ENCODE results near the gene ARL15.

DNA sequence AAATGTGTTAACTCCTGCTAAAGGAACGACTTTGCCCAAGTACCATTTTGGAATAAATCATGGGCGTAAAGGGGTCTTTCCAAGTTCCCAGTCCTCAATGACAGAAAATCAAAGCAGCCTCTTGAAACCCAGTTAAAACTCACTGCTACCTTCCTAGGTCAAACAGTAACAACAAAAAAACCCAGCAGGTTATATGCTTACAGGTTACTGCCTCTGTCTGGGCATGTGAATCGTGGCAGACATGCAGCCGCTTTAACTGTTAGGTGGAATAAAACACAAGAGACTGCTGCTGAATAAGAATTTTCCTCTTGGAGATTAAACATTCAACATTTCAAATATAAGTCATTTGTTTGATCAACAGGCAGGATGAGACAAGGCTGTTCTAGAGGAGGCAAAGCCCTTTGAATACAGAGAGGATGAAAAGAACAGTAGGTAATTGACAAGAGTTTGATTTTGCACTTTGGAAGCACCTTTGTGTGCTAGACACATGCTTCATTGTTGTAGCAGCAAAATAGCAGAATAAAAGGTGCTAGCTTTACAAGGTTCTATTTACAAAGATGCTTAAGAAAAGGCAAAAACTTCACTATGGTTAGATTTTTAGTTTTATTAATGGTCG, 430.6 kb downstream of the ARL15 start:
- no peak for TF ChIP-seq CTCF (conservative IDR thresholded peaks at IDR 0.05; ENCODE audit: low read depth, low read length)
- TF ChIP-seq EZH2 (IDR thresholded peaks at IDR 0.05; ENCODE audit: borderline replicate concordance, low read depth, low read length, poor library complexity, severe bottlenecking): no peak
